K562 (cell line): ENCODE measurements around the gene DUS3L. TPM values are rescaled to one million over a fixed set of nuclear protein-coding genes. Genes with fewer than 3 reads are reported as not detected.

Experiments
- ARID4B ChIP-seq: sonication (generic); formaldehyde crosslinking; IDR thresholded peaks from 2 replicates; pipeline ENCODE4 v1.8.0; 2022; ENCODE audit warnings: mild to moderate bottlenecking, missing genetic modification reagents
- DEAF1 ChIP-seq: fragments of 450-650 bp; formaldehyde crosslinking; IDR thresholded peaks from 2 replicates; pipeline ENCODE4 v1.4.0; 2020; ENCODE audit warnings: mild to moderate bottlenecking, moderate library complexity
- ESRRA ChIP-seq: fragments of 450-650 bp; IDR thresholded peaks from 2 replicates; pipeline ENCODE4 v1.6.1; 2014; ENCODE audit warnings: low read depth, mild to moderate bottlenecking, moderate library complexity, borderline replicate concordance
- ESRRB ChIP-seq: fragments of 250-450 bp; sonication (Bioruptor Pico); IDR thresholded peaks from 2 replicates; pipeline ENCODE4 v1.5.0; 2020; ENCODE audit warnings: mild to moderate bottlenecking, moderate library complexity, borderline replicate concordance
- HDAC8 ChIP-seq: fragments of 450-650 bp; IDR thresholded peaks from 2 replicates; pipeline ENCODE4 v1.6.1; 2016; ENCODE audit warnings: mild to moderate bottlenecking, missing genetic modification characterization, moderate library complexity, missing compliant biosample characterization
- HOXB6 ChIP-seq: fragments of 250-450 bp; sonication (Bioruptor Pico); IDR thresholded peaks from 2 replicates; pipeline ENCODE4 v1.5.1; 2022; ENCODE audit warnings: mild to moderate bottlenecking, borderline replicate concordance
- MAZ ChIP-seq, 2 experiments: fragments of 450-650 bp in 1 of 2; sonication (generic) in 1 of 2; formaldehyde crosslinking; IDR thresholded peaks in 1 of 2; conservative IDR thresholded peaks in 1 of 2; 2 replicates each; pipeline versions ENCODE4 v1.4.0 to v1.5.0; 2020; ENCODE audit warnings: mild to moderate bottlenecking in 1 of 2, missing genetic modification reagents in 1 of 2
- TAF1 ChIP-seq: IDR thresholded peaks from 2 replicates; pipeline ENCODE4 v1.6.1; 2011; ENCODE audit warnings: mild to moderate bottlenecking, low read length, moderate library complexity; ENCODE audit not compliant: insufficient read depth, control insufficient read depth, severe bottlenecking; ENCODE audit errors: extremely low read depth
- polyA plus RNA-seq, 8 experiments: library from polyadenylated mRNA; depleted of rRNA in 4 of 8; stranded (reverse) in 5 of 8; unstranded in 3 of 8; fragments of >200 nt; fragmentation: Nextera tagmentation in 2 of 8; fragmentation: Illumina TruSeq in 1 of 8; extraction: Ambion mirVana in 2 of 8; extraction: Trizol in 1 of 8; gene quantifications; 2 replicates each; pipeline versions ENCODE4 v1.2.1 to v1.2.3, GENCODE V29; 2011 to 2014; ENCODE audit warnings: inconsistent platforms in 1 of 8, missing spikeins in 1 of 8
- total RNA-seq, 7 experiments: library from RNA; depleted of rRNA in 6 of 7; stranded (reverse); fragments of >200 nt in 6 of 7; fragmentation: Illumina TruSeq in 2 of 7; extraction: Trizol in 2 of 7; gene quantifications; 2 replicates each; pipeline versions ENCODE4 v1.2.1 to v1.2.3, GENCODE V29; 2011 to 2021; ENCODE audit warnings: low replicate concordance in 1 of 7

Gene DUS3L
- total and polyA plus RNA-seq, 9 of the 15 experiments (the other 6 are each of a cell fraction or from before 2014, with no cell fraction given) = 1.7 to 102 (median 77.5) TPM

GRCh38 chr19:5805462-5806132, 14.6 kb upstream of the DUS3L start (continued):
- peak; percentile 27; the same call in 1 of the 2 replicates for TF ChIP-seq ARID4B (CRISPR knock-in tag)
- TF ChIP-seq HDAC8 (tag) = no peak
- no peak for TF ChIP-seq ESRRB (CRISPR knock-in tag)
- TF ChIP-seq ESRRA = peak; percentile 77
- peak in 1 of 2 experiments; percentile 96 for TF ChIP-seq MAZ (CRISPR knock-in tag; conservative IDR thresholded peaks at IDR 0.05 in 1 of 2, IDR thresholded peaks at IDR 0.05 in 1 of 2)
- TF ChIP-seq HOXB6 (CRISPR knock-in tag) = no peak
- peak; percentile 19 for TF ChIP-seq TAF1
- TF ChIP-seq DEAF1 = peak; percentile 28; the same call in 1 of the 2 replicates
